HG03354 (cell line): ENCODE data around the gene UBE2M.
"Not testable (repeated sequence)": the region's sequence is repeated elsewhere in the genome, so short reads cannot be mapped to it uniquely, and the experiment has no call there.

Experiments used
- ATAC-seq: cut with Tn5 transposase; IDR thresholded peaks from one replicate; pipeline ENCODE4 v1.9.1; 2021; ENCODE audit warnings: mild to moderate bottlenecking; ENCODE audit not compliant: unreplicated experiment, poor library complexity, severe bottlenecking

UBE2M gene

DNA sequence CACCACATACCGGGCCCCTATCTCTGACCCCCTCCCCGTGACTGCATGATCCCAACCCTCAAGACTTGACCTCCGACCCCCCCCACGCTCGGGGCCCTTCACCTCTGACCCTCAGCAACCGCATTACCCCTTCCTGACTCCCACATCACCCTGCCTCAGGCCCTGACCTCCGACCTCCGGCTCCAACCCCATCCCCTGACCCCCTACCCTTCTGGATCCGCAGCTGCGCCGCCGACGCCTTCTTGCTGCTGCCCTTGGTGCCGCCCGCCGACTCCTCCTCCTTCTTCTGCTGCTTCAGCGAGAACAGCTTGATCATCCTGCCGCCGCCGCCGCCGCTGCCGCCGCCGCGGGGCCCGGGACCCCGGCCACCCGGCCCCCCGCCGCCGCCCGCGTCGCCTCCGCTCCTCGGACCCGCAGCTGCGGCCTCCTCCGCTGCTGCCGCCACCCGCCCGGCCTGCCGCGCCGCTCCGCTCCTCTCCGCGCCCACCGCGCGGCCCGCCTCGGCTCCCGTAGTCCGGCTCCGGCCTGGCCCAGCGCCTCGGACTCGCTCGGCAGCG lies at the start of gene UBE2M:
Gene UBE2M (minus strand): TSS at position 546 of the 557 bp plus-strand sequence. CDS start 230 bp downstream, at position 316.
- ATAC-seq, result peak; percentile 6

DNA sequence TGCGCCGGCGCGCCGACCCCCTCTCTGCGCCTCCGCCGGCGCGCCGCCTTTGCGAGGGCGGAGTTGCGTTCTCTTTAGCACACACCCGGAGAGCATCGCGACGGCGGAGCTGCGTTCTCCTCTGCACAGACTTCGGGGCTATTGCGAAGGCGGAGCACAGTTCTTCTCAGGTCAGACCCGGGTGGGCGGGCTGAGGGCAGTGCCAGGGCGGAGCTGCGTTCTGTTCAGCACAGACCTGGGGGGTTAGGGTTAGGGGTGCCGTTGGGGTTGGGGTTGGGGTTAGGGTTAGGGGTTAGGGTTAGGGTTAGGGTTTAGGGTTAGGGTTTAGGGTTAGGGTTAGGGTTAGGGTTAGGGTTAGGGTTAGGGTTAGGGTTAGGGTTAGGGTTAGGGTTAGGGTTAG lies 48.8 kb upstream of the UBE2M start:
- not testable (repeated sequence) for ATAC-seq

DNA sequence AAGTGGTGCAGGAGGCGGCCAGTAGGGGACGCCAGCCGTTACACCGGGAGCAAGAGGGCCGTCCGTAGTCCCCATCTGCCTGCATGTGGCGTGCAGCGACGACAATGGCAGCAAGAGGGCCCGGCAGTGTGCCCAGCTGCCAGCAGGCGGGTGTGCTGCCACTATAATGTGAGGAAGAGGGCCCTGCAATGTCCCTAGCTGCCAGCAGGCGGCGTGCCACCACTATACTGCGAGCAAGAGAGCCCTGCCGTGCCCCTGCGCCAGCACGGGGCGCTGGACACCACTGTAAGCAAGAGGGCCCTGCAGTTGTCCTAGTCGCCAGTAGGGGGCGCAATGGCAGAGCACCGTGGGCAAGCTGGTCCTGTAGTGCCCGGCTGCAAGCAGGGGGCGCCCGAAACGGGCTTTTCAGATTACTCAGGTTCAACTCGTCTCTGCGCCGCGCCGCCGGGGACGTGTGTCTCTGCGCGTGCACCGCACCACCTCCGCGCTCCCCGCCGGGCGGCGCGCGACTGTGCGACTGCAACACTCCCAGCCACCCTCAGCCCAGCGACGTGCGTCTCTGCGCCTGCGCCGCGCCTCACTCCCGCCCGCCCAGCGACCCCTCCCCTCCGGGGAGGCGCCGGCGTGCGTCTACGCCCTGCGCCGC lies 48.0 kb upstream of the UBE2M start:
- ATAC-seq, result not testable (repeated sequence)

DNA sequence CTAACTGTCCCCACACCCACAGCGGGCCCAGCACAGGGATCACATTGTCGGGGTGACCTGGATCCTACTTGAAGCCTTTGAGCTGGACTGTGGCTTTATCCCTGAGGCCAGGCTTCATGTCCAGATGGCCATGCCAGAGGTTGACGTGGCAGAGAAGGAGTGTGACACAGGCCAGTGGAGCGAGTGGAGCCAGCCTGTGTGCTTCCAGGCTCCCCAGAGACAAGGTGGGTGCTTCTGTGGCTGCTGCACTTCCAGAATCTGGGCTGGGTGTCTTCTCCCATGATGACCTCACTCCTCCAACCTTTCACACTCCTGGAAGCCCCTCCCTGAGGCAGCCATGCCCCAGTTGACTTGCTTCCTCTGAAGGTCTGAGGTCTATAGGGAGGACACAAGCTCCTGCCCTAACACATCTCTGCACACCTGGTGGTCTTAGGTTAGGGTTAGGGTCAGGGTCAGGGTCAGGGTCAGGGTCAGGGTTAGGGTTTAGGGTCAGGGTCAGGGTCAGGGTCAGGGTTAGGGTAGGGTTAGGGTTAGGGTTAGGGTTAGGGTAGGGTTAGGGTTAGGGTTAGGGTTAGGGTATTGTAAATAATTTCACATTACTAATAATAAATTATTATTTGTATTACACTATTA lies 27.8 kb upstream of the UBE2M start:
- ATAC-seq, result no peak

DNA sequence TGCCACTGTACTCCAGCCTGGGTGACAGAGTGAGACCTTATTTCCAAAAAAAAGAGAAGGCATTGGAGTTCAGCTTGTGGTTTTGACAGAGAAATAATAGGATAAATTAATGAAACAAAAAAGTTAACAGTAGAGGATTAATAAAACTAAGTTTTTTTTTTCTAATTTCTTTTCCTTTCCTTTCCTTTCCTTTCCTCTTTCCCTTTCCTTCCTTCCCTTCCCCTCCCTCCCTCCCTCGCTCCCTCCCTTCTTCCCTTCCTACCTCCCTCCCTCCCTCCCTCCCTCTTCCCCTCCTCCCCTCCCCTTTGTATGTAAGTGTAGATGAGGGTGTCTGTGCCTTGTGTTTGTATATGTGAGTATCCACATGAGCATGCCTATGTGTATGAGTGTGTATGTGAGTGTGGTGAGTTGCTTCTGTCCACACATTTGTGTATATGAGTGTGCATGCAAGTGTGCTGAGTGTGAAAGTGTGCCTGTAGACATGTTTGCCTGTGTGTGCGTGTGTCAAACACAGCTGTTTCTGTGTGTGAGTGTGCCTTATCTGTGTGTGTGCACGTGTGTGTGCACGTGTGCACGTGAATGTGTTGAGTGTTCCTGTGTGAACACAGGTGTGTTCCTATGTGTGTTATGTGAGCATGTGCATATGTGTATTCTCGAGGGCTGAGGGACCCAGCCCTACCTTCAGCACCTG lies 27.2 kb upstream of the UBE2M start:
- ATAC-seq, result no peak

DNA sequence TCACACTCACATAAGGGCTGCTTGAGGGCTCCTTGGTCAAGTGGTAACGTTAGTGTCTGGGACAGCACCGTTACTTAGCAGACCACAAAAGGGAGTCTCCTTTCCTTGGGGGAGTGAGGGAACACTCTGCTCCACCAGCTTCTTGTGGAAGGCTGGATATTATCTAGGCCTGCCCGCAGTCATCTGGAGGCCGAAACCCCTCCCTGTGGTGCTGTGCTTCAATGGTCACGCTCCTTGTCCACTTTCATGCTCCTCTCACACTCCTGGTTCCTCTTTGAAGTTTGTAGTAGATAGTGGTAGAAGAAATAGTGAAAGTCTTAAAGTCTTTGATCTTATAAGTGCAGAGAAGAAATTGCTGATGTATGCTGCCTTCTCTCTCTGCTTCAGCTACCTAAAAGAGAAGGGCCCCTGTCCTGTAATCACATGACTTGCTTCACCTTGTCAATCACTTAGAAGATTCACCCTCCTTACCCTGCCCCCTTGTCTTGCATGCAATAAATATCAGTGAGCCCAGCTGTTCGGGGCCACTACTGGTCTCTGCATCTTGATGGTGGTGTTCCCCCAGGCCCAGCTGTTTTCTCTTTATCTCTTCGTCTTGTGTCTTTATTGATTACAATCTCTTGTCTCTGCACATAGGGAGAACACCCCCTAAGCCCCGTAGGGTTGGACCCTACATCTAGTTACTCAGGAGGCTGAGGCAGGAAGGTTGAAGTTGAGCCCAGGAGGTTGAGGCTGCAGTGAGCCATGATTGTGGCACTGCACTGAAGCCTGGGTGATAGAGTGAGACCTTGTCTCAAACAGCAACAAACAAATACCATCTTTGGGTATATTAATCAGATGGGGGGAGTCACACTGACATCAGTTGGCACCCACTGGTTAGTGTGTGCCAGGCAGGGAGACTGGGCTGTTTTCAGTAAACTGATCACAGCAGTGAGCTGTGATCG lies 26.4 kb upstream of the UBE2M start:
- no peak for ATAC-seq

DNA sequence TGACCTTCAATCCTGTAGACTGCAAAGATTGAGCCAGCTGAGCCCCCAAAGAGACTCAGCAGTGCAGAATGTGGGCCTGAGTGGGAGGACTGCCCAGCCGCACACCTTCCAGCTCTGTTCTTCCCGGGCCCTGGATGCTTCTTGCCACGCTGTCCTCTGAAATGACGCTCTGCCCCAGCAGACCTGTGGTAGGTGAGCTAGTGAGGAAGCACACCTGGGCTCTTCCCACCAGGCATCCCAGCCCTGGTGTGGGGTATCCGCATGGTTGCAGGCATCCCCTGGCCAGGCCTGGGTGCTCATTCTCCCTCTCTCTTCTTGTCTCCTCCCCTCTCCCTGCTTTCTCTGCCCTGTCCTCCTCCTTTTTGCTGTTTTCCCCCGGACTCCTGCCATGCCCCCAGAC lies 24.6 kb upstream of the UBE2M start:
- no peak for ATAC-seq

DNA sequence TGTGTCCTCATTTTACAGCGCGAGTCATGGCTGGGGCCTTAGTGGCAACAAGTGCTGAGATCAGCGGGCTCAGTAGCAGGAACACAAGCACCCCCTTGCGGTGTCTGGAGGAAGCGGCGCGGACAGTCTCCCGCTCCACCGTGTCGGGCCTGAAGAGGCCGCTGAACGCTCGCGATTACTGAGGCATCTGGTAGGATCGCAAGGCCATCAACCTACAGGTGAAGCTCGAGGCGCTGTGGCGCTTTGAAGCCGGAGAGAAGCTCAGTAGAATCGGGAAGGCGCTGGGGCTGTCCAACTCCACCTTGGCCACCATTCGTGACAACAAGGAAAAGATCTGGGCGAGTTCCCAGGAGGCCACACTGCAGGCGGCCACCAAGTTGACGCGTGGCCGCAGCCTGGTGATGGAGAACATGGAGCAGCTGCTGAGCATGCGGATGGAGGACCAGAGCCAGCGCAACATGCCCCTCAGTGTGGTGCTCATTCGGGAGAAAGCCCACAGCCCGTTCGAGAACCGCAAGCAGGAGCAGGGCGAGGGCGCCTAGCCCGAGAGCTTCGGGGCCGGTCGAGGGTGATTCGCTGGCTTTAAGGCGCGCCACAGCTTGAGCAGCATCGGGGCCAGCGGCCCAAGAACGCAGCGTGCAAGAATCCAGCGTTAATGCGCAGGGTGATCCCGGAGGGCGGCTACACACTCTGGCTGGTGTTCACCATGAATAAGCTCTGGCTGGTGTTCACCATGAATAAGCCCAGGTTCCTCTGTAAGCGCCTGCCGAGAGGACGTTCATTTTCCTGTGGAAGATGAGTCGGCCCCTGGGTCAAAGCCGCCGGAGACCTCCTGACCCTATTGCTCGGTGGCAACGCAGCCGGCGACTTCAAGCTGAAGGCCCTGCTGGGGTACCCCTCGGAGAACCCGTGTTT lies 23.1 kb upstream of the UBE2M start:
- peak; percentile 77 for ATAC-seq

DNA sequence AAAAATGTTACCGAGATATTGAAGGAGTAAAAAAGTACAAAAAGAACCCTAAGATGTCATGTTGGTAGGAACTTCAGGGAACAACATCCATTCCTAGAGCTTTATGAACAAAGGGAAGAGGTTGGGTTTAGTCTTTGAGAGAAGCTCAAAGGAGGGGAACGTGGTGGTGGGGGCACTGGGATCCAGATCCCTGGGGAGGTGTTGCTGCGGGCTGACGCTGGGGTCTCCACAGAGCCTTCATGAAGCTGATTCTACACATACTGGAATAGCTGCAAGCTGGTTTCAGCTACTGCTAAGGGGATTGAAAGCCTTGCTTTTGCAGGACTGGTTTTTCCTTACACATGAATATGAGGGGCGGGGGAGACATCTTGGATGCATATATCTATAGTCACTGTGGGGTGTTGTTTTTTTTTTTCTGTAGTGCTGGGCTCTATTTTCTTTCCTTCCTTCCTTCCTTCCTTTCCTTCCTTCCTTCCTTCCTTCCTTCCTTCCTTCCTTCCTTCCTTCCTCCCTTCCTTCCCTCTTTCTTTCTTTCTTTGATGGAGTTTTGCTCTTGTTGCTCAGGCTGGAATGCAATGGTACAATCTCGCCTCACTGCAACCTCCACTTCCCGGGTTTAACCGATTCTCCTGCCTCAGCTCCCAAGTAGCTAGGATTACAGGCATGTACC lies 21.2 kb upstream of the UBE2M start:
- no peak for ATAC-seq

DNA sequence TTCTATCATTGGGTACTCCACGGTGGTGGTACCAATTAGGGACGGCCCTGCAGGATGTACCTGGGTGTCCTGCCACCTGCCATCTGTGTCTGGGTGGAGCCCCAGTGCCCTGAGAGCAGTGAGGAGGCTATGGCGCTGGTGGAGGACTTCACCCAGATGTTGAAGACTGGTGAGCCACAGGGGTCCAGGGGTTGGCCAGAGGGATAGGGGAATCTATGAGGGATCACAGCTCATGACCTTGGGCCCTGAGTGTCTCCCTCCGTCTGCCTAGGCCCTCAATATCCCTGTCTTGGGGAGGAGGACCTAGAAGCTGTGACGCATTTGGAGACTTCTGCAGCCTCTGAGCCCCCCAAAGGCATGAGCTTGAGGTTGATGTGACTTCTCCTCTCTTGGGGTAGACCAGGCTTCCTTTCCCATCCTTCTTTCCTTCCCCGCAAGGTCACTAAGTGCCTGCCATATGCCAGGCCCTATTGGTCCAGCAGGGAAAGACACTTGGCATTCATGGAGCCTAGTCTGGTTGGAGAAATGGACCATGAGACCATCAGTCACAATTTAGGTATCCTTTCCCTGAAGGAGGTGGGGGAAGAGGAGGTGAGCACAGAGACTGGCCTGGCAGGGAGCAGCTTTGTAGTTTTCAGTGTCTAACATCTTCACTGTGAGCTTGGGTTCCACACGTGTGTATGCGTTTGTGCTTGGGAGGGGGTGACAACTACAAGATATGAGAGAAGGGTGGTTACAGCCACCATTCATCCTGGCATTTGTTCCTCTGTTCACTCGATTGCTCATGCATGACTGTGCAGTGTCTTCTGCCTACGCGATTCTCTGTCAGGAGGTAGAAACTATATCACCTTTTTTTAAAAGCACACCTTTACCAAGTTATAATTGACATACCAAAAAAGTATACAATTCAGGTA lies 19.9 kb upstream of the UBE2M start:
- ATAC-seq, result no peak

DNA sequence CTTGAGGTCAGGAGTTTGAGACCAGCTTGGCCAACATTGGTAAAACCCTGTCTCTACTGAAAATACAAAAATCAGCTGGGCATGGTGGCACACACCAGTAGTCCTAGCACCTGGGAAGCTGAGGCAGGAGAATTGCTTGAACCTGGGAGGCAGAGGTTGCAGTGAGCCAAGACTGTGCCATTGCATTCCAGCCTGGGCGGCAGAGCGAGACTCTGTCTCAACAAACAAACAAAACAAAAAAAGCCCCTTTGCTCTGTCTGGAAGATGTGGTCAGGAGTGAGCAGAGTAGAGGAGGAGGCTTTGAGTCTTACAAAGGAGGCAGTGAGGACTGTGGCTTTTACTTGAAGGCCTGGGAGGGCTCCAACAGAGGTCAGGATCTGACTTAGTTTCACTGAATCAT lies 19.2 kb upstream of the UBE2M start:
- not testable (repeated sequence) for ATAC-seq

DNA sequence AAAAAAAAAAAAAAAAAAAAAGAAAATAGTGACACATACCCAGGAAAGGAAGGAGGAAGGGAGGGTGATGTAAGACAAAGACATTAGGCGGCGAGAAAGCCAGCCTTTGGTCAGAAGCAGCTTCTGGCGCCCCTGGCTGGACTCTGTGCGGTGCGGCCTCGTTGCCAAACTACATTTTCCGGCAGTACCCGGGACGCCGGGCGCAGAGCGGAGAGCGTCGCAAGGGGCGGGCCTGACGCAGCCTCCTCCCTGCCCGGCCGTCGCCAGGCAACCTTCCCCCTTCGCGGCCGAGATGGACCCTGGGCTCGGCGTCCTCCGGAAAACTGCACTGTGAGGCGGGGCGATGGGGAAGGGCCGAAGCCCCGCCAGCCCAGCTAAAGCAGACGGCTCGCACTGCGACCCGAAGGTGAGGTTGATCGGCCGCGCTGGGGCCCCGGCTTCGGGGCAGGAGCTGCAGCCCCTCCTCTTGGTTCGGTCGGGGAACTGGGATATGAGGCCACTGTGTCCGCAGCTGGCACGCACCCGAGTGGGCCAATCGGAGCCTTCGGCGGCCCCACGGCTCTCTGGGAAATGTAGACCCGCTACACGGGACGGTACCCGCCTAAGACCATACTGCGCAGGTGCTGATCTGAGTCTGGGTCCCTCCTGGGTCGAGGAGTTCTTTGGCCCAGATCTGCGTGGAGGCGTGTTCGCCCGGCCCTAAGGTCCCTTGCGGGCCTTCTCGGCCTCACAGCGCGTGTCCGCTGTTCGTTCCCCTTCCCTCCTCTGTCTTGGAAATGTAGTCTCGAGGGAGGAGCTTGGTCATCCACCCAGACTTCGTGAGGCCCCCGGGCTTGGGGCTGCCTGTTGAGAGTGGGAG lies 17.0 kb upstream of the UBE2M start:
- ATAC-seq, result peak; percentile 48

DNA sequence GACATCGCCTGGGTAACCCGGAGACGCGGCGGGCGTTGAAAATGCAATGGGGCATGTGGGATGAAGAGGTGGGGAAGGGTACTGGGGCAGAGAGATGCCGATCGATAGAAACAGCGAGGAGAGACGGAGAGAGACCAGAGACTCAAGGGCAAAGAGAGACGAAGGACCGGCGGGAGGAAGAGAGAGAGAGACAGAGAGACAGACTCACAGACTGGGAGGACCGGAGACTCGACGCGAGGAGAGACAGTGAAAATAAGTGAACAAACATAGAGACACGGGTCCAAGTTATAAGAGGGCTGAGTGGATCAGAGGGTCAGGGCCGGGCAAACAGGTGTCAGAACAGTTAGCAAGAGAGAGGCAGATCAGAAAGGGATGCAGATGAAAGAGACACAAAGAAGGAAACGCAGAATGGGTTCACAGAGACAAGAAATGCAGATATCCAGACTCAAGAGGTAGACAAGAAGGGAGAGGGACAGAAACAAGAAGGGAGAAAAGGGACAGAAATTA lies 15.3 kb upstream of the UBE2M start:
- ATAC-seq, result no peak

DNA sequence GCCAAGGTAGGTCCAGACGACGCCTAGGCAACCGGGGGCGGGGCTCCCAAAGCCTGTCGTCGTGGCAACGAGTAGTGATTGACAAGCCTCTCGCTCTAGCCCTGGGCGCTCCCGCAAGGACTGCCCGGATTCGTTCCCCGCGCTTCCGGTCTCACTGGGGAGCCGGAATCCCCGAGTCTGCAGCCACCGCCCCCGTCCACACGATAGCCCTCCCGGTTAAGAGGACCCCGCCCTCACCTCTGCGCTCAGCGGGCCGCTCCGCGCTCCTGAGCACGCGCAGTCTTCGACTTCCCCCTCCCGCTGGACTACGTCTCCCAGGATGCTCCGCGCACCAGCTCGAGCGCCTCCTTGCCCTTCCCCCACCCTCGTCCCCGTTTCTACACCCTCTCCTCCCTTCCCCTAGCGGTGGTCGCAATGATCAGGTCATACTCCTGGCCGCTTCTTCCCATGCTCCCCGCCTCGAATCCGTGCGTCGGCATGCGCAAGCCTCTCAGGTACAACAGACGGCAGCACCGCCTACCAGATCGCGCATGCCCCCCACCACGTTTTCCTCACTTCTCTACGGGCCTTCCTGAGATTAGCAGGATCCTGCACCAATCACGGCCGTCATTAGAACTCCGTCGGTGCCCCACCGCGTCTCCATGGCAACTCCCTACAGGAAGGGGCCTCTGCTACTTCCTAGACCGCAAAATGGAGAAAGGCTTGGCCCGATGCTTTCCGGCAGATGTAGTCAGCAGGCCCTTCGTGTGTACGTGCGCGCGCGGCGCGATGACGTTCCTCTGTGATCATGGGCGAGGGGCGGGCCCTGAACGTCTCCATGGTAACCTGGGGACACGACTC lies 14.6 kb upstream of the UBE2M start, which contains the start of gene MZF1:
Gene MZF1 (minus strand): TSS at position 518 of the 840 bp plus-strand sequence. CDS start 1,946 bp downstream, outside the sequence.
- ATAC-seq, result peak; percentile 63
